NB4 (cell line): ENCODE measurements around the gene KCTD21.
"Not testable (repeated sequence)": the region's sequence is repeated elsewhere in the genome, so short reads cannot be mapped to it uniquely, and the experiment has no call there.

Experiments used
- CTCF ChIP-seq: IDR thresholded peaks from one replicate; pipeline ENCODE4 v1.5.1; 2012; ENCODE audit warnings: low read depth, low read length
- MAX ChIP-seq: IDR thresholded peaks from 2 replicates; pipeline ENCODE4 v1.6.1; 2011; ENCODE audit warnings: low read depth, low read length
- POLR2A ChIP-seq: IDR thresholded peaks from 2 replicates; pipeline ENCODE4 v1.6.1; 2011; ENCODE audit warnings: mild to moderate bottlenecking; ENCODE audit not compliant: insufficient read length; ENCODE audit errors: extremely low read depth

- TF ChIP-seq CTCF, MAX, POLR2A: not testable (repeated sequence)
Observed at GRCh38 chr11:78175862-78176261, 12.6 kb downstream of the KCTD21 start.
